ENCODE results near the gene KCNK17. TPM values are rescaled to one million over a fixed set of nuclear protein-coding genes. Genes with fewer than 3 reads are reported as not detected.

KCNK17 gene
- total RNA-seq: not detected in 2 replicates

GRCh38 chr6:39314273-39314795 lies at the start of gene KCNK17:
TSS of gene KCNK17 (minus strand) at chr6:39314419. CDS start at chr6:39314320, 99 bp downstream.

GRCh38 chr6:39322306-39322850 lies 8.2 kb upstream of the KCNK17 start, which contains the start of gene KCNK16:
TSS of gene KCNK16 (minus strand) at chr6:39322702. CDS start at chr6:39322540, 162 bp downstream.

Other genes with a start within 250 kb of the KCNK17 start
- gene SAYSD1, start 199.2 kb downstream of the KCNK17 start, total RNA-seq: 11.1 and 12.4 TPM in 2 replicates
- under 0.01 and 0.06 TPM in 2 replicates for gene KCNK5, start 84.9 kb downstream of the KCNK17 start, total RNA-seq
- gene KCNK16, start 8.3 kb upstream of the KCNK17 start, total RNA-seq: not detected in 2 replicates

Data from aortic smooth muscle cell (primary cell).